Germinal center (tissue), 1 donor: ENCODE measurements around the gene HACD1.
"Not testable (repeated sequence)": the region's sequence is repeated elsewhere in the genome, so short reads cannot be mapped to it uniquely, and the experiment has no call there.

Experiments used
- DNase-seq: peaks from one replicate; pipeline ENCODE4 v3.0.0; 2012; ENCODE audit warnings: mixed read lengths, low spot score

HACD1 gene

GRCh38 chr10:17643339-17643754, 26.2 kb upstream of the HACD1 start:
- no peak for DNase-seq

GRCh38 chr10:17640331-17640816, 23.2 kb upstream of the HACD1 start:
- no peak for DNase-seq

GRCh38 chr10:17637869-17638268, 20.7 kb upstream of the HACD1 start:
- no peak for DNase-seq

GRCh38 chr10:17633353-17633752, 16.2 kb upstream of the HACD1 start:
- no peak for DNase-seq

GRCh38 chr10:17632590-17632989, 15.4 kb upstream of the HACD1 start:
- DNase-seq, result not testable (repeated sequence)

GRCh38 chr10:17626656-17627055, 9.5 kb upstream of the HACD1 start:
- DNase-seq, result no peak

- no peak for DNase-seq
Observed at GRCh38 chr10:17624996-17625395, 7.8 kb upstream of the HACD1 start.

GRCh38 chr10:17622061-17622460, 4.9 kb upstream of the HACD1 start:
- DNase-seq, result no peak

- peak; percentile 26 for DNase-seq
Observed at GRCh38 chr10:17616403-17617030, 657 bp downstream of the HACD1 start.

- DNase-seq, result no peak
Observed at GRCh38 chr10:17609523-17610079, 7.6 kb downstream of the HACD1 start.

- peak; percentile 28 for DNase-seq
Observed at GRCh38 chr10:17607603-17608332, 9.4 kb downstream of the HACD1 start.

- no peak for DNase-seq
Observed at GRCh38 chr10:17607060-17607459, 10.1 kb downstream of the HACD1 start.

GRCh38 chr10:17606547-17607040, 10.6 kb downstream of the HACD1 start:
- DNase-seq, result no peak

GRCh38 chr10:17605936-17606335, 11.2 kb downstream of the HACD1 start:
- no peak for DNase-seq

- DNase-seq, result no peak
Observed at GRCh38 chr10:17599089-17599488, 18.1 kb downstream of the HACD1 start.

GRCh38 chr10:17597386-17597785, 19.8 kb downstream of the HACD1 start:
- no peak for DNase-seq

- DNase-seq, result no peak
Observed at GRCh38 chr10:17590969-17591645, 26.1 kb downstream of the HACD1 start.

GRCh38 chr10:17589316-17589715, 27.9 kb downstream of the HACD1 start:
- DNase-seq, result not testable (repeated sequence)

GRCh38 chr10:17588420-17588819, 28.8 kb downstream of the HACD1 start:
- DNase-seq, result no peak

- DNase-seq, result not testable (repeated sequence)
Observed at GRCh38 chr10:17587321-17587720, 29.9 kb downstream of the HACD1 start.

GRCh38 chr10:17586821-17587234, 30.3 kb downstream of the HACD1 start:
- DNase-seq, result no peak

- DNase-seq, result no peak
Observed at GRCh38 chr10:17585016-17585415, 32.2 kb downstream of the HACD1 start.
